H9 (cell line): ENCODE measurements around the gene GPC6. TPM values are rescaled to one million over a fixed set of nuclear protein-coding genes. Genes with fewer than 3 reads are reported as not detected.

Experiments used
- DNase-seq: peaks from one replicate; pipeline ENCODE4 v3.0.0-alpha.2; 2017
- H2AFZ ChIP-seq: one replicate; pipeline ENCODE4 v1.6.1; 2013; ENCODE audit warnings: mild to moderate bottlenecking, low read length, control low read depth, moderate library complexity
- H2AK5ac ChIP-seq: 2 replicates; pipeline ENCODE4 v1.6.1; 2013; ENCODE audit warnings: low read length, control low read depth, mixed read lengths; ENCODE audit not compliant: insufficient read length
- H2BK120ac ChIP-seq: one replicate; pipeline ENCODE4 v1.6.1; 2013; ENCODE audit warnings: low read depth, mild to moderate bottlenecking, low read length, control low read depth, inconsistent platforms; ENCODE audit not compliant: poor library complexity, severe bottlenecking
- H2BK12ac ChIP-seq: 2 replicates; pipeline ENCODE4 v1.6.1; 2013; ENCODE audit warnings: low read length, control low read depth, mixed read lengths, low read depth; ENCODE audit not compliant: insufficient read length
- H2BK15ac ChIP-seq: 2 replicates; pipeline ENCODE4 v1.6.1; 2013; ENCODE audit warnings: low read depth, low read length, control low read depth
- H2BK20ac ChIP-seq: one replicate; pipeline ENCODE4 v1.6.1; 2013; ENCODE audit warnings: low read depth, mild to moderate bottlenecking, low read length, control low read depth, inconsistent platforms; ENCODE audit not compliant: poor library complexity, severe bottlenecking
- H2BK5ac ChIP-seq: 2 replicates; pipeline ENCODE4 v1.6.1; 2013; ENCODE audit warnings: low read length, control low read depth, mixed read lengths; ENCODE audit not compliant: insufficient read length
- H3K14ac ChIP-seq: 2 replicates; pipeline ENCODE4 v1.6.1; 2013; ENCODE audit warnings: low read length, control low read depth; ENCODE audit not compliant: insufficient read depth
- H3K18ac ChIP-seq: 2 replicates; pipeline ENCODE4 v1.6.1; 2013; ENCODE audit warnings: low read depth, mild to moderate bottlenecking, mixed read lengths, low read length, control low read depth; ENCODE audit not compliant: insufficient read length
- H3K23ac ChIP-seq: 2 replicates; pipeline ENCODE4 v1.6.1; 2013; ENCODE audit warnings: low read length, control low read depth, mixed read lengths, low read depth; ENCODE audit not compliant: insufficient read length
- H3K23me2 ChIP-seq: 2 replicates; pipeline ENCODE4 v1.6.1; 2013; ENCODE audit warnings: low read depth, mild to moderate bottlenecking, mixed read lengths, low read length, control low read depth; ENCODE audit not compliant: insufficient read length, poor library complexity, severe bottlenecking
- H3K27ac ChIP-seq: 2 replicates; pipeline ENCODE4 v1.5.1; 2013; ENCODE audit warnings: low read length, control low read depth, mixed read lengths, low read depth; ENCODE audit not compliant: insufficient read length
- H3K27me3 ChIP-seq: 2 replicates; pipeline ENCODE4 v1.6.1; 2013; ENCODE audit warnings: low read length, control low read depth, inconsistent platforms; ENCODE audit not compliant: insufficient read depth
- H3K4ac ChIP-seq: 2 replicates; pipeline ENCODE4 v1.6.1; 2013; ENCODE audit warnings: low read depth, mild to moderate bottlenecking, control low read depth, inconsistent platforms, low read length, moderate library complexity
- H3K4me1 ChIP-seq: 2 replicates; pipeline ENCODE4 v1.6.1; 2013; ENCODE audit warnings: low read length, control low read depth, inconsistent platforms; ENCODE audit not compliant: insufficient read depth
- H3K4me2 ChIP-seq: 2 replicates; pipeline ENCODE4 v1.6.1; 2013; ENCODE audit warnings: low read length, control low read depth, mixed read lengths; ENCODE audit not compliant: insufficient read length, insufficient read depth
- H3K56ac ChIP-seq: 2 replicates; pipeline ENCODE4 v1.6.1; 2013; ENCODE audit warnings: low read depth, mild to moderate bottlenecking, mixed read lengths, low read length, control low read depth; ENCODE audit not compliant: insufficient read length
- H3K79me1 ChIP-seq: 2 replicates; pipeline ENCODE4 v1.6.1; 2013; ENCODE audit warnings: low read depth, mild to moderate bottlenecking, moderate library complexity, low read length, control low read depth, inconsistent platforms; ENCODE audit not compliant: insufficient read depth, poor library complexity, severe bottlenecking
- H3K79me2 ChIP-seq: 2 replicates; pipeline ENCODE4 v1.6.1; 2013; ENCODE audit warnings: low read length, control low read depth, inconsistent platforms; ENCODE audit not compliant: insufficient read depth
- H3K9ac ChIP-seq: 2 replicates; pipeline ENCODE4 v1.6.1; 2013; ENCODE audit warnings: low read length, control low read depth, mixed read lengths; ENCODE audit not compliant: insufficient read length; ENCODE audit errors: extremely low read depth
- H3K9me3 ChIP-seq: one replicate; pipeline ENCODE4 v1.6.1; 2013; ENCODE audit warnings: low read depth, low read length, inconsistent platforms; ENCODE audit not compliant: control insufficient read depth
- H3T11ph ChIP-seq: one replicate; pipeline ENCODE4 v1.6.1; 2013; ENCODE audit warnings: mild to moderate bottlenecking, low read length, control low read depth, inconsistent platforms
- H4K20me1 ChIP-seq: one replicate; pipeline ENCODE4 v1.6.1; 2013; ENCODE audit not compliant: control insufficient read depth, insufficient read length, insufficient read depth
- H4K5ac ChIP-seq: 2 replicates; pipeline ENCODE4 v1.6.1; 2013; ENCODE audit warnings: low read depth, mild to moderate bottlenecking, mixed read lengths, low read length, control low read depth; ENCODE audit not compliant: insufficient read length
- H4K8ac ChIP-seq: replicated peaks from 2 replicates; pipeline ENCODE4 v1.6.1; 2013; ENCODE audit warnings: low read length, control low read depth, mixed read lengths, low read depth; ENCODE audit not compliant: insufficient read length
- H4K91ac ChIP-seq: 2 replicates; pipeline ENCODE4 v1.6.1; 2013; ENCODE audit warnings: low read depth, mild to moderate bottlenecking, moderate library complexity, mixed read lengths, low read length, control low read depth; ENCODE audit not compliant: insufficient read length
- H3K27ac Mint-ChIP-seq, 3 experiments: 2 replicates in 2 of 3; 3 replicates in 1 of 3; pipeline ENCODE4 v1.8.0; 2020 to 2021; ENCODE audit warnings: mixed read lengths in 3 of 3, mild to moderate bottlenecking in 1 of 3, moderate library complexity in 1 of 3
- H3K27me3 Mint-ChIP-seq: 2 replicates; pipeline ENCODE4 v1.8.0; 2021; ENCODE audit warnings: low read depth, mild to moderate bottlenecking, moderate library complexity, mixed read lengths
- H3K36me3 Mint-ChIP-seq, 3 experiments: 2 replicates in 2 of 3; 3 replicates in 1 of 3; pipeline ENCODE4 v1.8.0; 2020 to 2021; ENCODE audit warnings: low read depth in 3 of 3, mixed read lengths in 3 of 3; ENCODE audit not compliant: insufficient read depth in 1 of 3
- H3K4me1 Mint-ChIP-seq, 2 experiments: 2 replicates each; pipeline ENCODE4 v1.8.0; 2020; ENCODE audit warnings: mixed read lengths in 2 of 2
- H3K4me3 Mint-ChIP-seq, 2 experiments: 2 replicates in 1 of 2; 3 replicates in 1 of 2; pipeline ENCODE4 v1.8.0; 2020 to 2021; ENCODE audit warnings: mild to moderate bottlenecking in 2 of 2, mixed read lengths in 2 of 2, moderate library complexity in 1 of 2
- H3K9me3 Mint-ChIP-seq, 2 experiments: 2 replicates in 1 of 2; 3 replicates in 1 of 2; pipeline ENCODE4 v1.8.0; 2020; ENCODE audit warnings: mild to moderate bottlenecking in 2 of 2, mixed read lengths in 2 of 2, moderate library complexity in 1 of 2
- CTCF ChIP-seq: fragments of 200-600 bp; sonication (generic); conservative IDR thresholded peaks from 3 replicates; pipeline ENCODE4 v1.8.0; 2021; ENCODE audit warnings: antibody characterized with exemption, mild to moderate bottlenecking
- WGBS: extraction: QIAGEN DNeasy Blood & Tissue Kit; methylation state at CpG from one replicate; pipeline ENCODE4 v1.1.7; 2013; ENCODE audit warnings: missing lambda C conversion rate, low lambda C conversion rate, mixed read lengths; ENCODE audit not compliant: insufficient read length; ENCODE audit errors: extremely low coverage; 5-methylcytosine and 5-hydroxymethylcytosine counted together
- total RNA-seq: library from RNA; stranded (reverse); gene quantifications from 2 replicates; pipeline ENCODE4 v1.2.1, GENCODE V29; 2021

Gene GPC6
- total RNA-seq, 1 experiment from 2014 or later = 15.6 TPM

GRCh38 chr13:94328381-94329041 lies 1101.9 kb downstream of the GPC6 start:
- Histone ChIP-seq H3K14ac (no peak overlapping the region; the same call in 1 of the 2 replicates), H2BK15ac (no peak overlapping the region), H3K79me2 (no peaks in the 10 kb centered on the region), H2AK5ac (no peak overlapping the region), H4K5ac (no peak overlapping the region), H3K18ac (no peak overlapping the region), H2BK120ac (no peak overlapping the region), H4K91ac (no peak overlapping the region), H3K23me2 (no peaks in the 10 kb centered on the region), H3K79me1 (no peaks in the 10 kb centered on the region), H3T11ph (no peak overlapping the region), H3K27ac (no peak overlapping the region), H3K9me3 (no peaks in the 10 kb centered on the region), H3K23ac (no peak overlapping the region), H2BK5ac (no peak overlapping the region), H2BK20ac (no peak overlapping the region), H3K9ac (no peak overlapping the region), H2BK12ac (no peak overlapping the region), H3K4me1 (peaks cover 4% of the 10 kb centered on the region; the same call in 1 of the 2 replicates), H4K8ac (no peak overlapping the region), H4K20me1 (no peaks in the 10 kb centered on the region), H2AFZ (no peak overlapping the region), H3K4me2 (no peak overlapping the region), H3K27me3 (no peaks in the 10 kb centered on the region), H3K4ac (no peak overlapping the region), H3K56ac (no peak overlapping the region)
- TF ChIP-seq CTCF = no peak
- peaks cover 9% of the 10 kb centered on the region in 2 experiments for H3K4me1 Mint-ChIP-seq
- DNase-seq = no peak
- no peaks in the 10 kb centered on the region for H3K9me3 Mint-ChIP-seq
- no peaks in the 10 kb centered on the region; the same call in none of the 2 replicates for H3K27me3 Mint-ChIP-seq
- no CpG with 5 or more reads among the region's 13 CpGs for WGBS
- H3K4me3 Mint-ChIP-seq = no peak overlapping the region
- H3K27ac Mint-ChIP-seq = peak overlapping the region in 1 of 3 experiments; percentile 57; a peak in 1 of 7 replicates
- no peaks in the 10 kb centered on the region for H3K36me3 Mint-ChIP-seq
